Lower leg skin (tissue), 4 donors: ENCODE data around the gene PCDHGA8. TPM values are rescaled to one million over a fixed set of nuclear protein-coding genes. Genes with fewer than 3 reads are reported as not detected.
"Not testable (repeated sequence)": the region's sequence is repeated elsewhere in the genome, so short reads cannot be mapped to it uniquely, and the experiment has no call there.

Source experiments
- DNase-seq, 2 donors: peaks; one replicate each; pipeline ENCODE4 v3.0.0-alpha.2; 2019; ENCODE audit warnings: low spot score in 2 of 2
- H3K4me3 ChIP-seq: fragments of 200-600 bp; sonication (generic); 2 replicates; pipeline ENCODE4 v1.5.1; 2017; ENCODE audit warnings: mild to moderate bottlenecking, low read depth; ENCODE audit not compliant: poor library complexity, severe bottlenecking
- CTCF ChIP-seq, 3 donors: fragments of 450-650 bp; IDR thresholded peaks; one replicate each; pipeline ENCODE4 v1.5.1; 2016; ENCODE audit warnings: antibody characterized with exemption in 3 of 3, mild to moderate bottlenecking in 3 of 3, moderate library complexity in 2 of 3
- POLR2A ChIP-seq, 2 donors: fragments of 450-650 bp; IDR thresholded peaks; one replicate each; pipeline ENCODE4 v1.6.1; 2016 to 2017; ENCODE audit warnings: antibody characterized with exemption in 2 of 2, mild to moderate bottlenecking in 1 of 2, moderate library complexity in 1 of 2
- WGBS, 2 donors: methylation state at CpG; one replicate each; pipeline ENCODE4 v1.1.5; 2018; 5-methylcytosine and 5-hydroxymethylcytosine counted together
- intact Hi-C: fragments of 100-400 bp; cut with DNase I; formaldehyde crosslinking; loops from one replicate; pipeline ENCODE4 v1.15.0; 2023; ENCODE audit warnings: low total_unique reads
- total RNA-seq, 4 donors: library from RNA; depleted of rRNA; stranded (reverse); fragments of >200 nt; gene quantifications; one replicate each; pipeline ENCODE4 v1.1.0, GENCODE V29; 2016

PCDHGA8 gene
- total RNA-seq, 4 donors from 2014 or later: 0.97 to 2.2 (median 1.6) TPM

GRCh38 chr5:141388661-141389060 lies 3.8 kb upstream of the PCDHGA8 start:
- 46 to 51% methylated on average over 10 of the region's 10 CpGs for WGBS, 2 donors
- TF ChIP-seq POLR2A (IDR thresholded peaks at IDR 0.05) (no peak), CTCF (IDR thresholded peaks at IDR 0.05) (no peak)
- no peak overlapping the region for H3K4me3 ChIP-seq
- intact Hi-C loops: no loop called here
- no peak for DNase-seq

DNA sequence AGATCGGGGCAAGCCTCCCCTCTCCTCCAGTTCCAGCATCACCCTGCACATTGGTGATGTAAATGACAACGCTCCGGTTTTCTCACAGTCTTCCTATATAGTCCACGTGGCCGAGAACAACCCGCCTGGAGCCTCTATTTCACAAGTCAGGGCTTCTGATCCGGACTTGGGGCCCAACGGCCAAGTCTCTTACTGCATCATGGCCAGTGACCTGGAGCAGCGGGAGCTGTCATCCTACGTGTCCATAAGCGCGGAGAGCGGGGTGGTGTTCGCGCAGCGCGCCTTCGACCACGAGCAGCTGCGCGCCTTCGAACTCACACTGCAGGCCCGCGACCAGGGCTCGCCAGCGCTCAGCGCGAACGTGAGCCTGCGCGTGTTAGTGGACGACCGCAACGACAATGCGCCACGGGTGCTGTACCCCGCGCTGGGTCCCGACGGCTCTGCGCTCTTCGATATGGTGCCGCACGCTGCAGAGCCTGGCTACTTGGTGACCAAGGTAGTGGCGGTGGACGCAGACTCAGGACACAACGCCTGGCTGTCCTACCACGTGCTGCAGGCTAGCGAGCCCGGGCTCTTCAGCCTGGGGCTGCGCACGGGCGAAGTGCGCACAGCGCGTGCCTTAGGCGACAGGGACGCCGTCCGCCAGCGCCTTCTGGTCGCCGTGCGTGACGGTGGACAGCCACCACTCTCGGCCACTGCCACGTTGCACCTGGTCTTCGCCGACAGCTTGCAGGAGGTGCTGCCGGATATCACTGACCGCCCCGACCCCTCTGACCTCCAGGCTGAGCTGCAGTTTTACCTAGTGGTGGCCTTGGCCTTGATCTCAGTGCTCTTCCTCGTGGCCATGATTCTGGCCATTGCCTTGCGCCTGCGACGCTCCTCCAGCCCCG lies 3.0 kb upstream of the PCDHGA8 start:
- no peak overlapping the region for H3K4me3 ChIP-seq
- intact Hi-C loops: no loop called here
- 35 to 39% methylated on average over 31 to 42 of the region's 77 CpGs for WGBS, 2 donors
- TF ChIP-seq CTCF (IDR thresholded peaks at IDR 0.05) (no peak), POLR2A (IDR thresholded peaks at IDR 0.05) (no peak)
- peak in 1 of 2 donors; percentile 62 for DNase-seq

DNA sequence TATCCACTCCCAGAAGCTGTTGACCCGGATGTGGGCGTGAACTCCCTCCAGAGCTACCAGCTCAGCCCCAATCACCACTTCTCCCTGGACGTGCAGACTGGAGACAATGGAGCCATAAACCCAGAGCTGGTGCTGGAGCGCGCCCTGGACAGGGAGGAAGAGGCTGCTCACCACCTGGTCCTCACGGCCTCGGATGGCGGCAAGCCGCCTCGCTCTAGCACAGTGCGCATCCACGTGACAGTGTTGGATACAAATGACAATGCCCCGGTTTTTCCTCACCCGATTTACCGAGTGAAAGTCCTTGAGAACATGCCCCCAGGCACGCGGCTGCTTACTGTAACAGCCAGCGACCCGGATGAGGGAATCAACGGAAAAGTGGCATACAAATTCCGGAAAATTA lies 834 bp downstream of the PCDHGA8 start:
- no peak for DNase-seq
- TF ChIP-seq POLR2A (IDR thresholded peaks at IDR 0.05) (no peak), CTCF (IDR thresholded peaks at IDR 0.05) (no peak)
- 32 to 37% methylated on average over 21 of the region's 21 CpGs for WGBS, 2 donors
- no peak overlapping the region for H3K4me3 ChIP-seq
- intact Hi-C loops: no loop called here

DNA sequence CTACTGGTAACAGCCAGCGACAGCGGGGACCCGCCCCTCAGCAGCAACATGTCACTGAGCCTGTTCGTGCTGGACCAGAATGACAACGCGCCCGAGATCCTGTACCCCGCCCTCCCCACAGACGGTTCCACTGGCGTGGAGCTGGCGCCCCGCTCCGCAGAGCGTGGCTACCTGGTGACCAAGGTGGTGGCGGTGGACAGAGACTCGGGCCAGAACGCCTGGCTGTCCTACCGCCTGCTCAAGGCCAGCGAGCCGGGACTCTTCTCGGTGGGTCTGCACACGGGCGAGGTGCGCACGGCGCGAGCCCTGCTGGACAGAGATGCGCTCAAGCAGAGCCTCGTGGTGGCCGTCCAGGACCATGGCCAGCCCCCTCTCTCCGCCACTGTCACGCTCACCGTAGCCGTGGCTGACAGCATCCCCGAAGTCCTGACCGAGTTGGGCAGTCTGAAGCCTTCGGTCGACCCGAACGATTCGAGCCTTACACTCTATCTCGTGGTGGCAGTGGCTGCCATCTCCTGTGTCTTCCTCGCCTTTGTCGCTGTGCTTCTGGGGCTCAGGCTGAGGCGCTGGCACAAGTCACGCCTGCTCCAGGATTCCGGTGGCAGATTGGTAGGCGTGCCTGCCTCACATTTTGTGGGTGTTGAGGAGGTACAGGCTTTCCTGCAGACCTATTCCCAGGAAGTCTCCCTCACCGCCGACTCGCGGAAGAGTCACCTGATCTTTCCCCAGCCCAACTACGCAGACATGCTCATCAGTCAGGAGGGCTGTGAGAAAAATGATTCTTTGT lies 2.2 kb downstream of the PCDHGA8 start:
- DNase-seq, H3K4me3 ChIP-seq, intact Hi-C loops: not testable (repeated sequence)
- WGBS, 2 donors: 33 to 40% methylated on average over 29 to 38 of the region's 53 CpGs

DNA sequence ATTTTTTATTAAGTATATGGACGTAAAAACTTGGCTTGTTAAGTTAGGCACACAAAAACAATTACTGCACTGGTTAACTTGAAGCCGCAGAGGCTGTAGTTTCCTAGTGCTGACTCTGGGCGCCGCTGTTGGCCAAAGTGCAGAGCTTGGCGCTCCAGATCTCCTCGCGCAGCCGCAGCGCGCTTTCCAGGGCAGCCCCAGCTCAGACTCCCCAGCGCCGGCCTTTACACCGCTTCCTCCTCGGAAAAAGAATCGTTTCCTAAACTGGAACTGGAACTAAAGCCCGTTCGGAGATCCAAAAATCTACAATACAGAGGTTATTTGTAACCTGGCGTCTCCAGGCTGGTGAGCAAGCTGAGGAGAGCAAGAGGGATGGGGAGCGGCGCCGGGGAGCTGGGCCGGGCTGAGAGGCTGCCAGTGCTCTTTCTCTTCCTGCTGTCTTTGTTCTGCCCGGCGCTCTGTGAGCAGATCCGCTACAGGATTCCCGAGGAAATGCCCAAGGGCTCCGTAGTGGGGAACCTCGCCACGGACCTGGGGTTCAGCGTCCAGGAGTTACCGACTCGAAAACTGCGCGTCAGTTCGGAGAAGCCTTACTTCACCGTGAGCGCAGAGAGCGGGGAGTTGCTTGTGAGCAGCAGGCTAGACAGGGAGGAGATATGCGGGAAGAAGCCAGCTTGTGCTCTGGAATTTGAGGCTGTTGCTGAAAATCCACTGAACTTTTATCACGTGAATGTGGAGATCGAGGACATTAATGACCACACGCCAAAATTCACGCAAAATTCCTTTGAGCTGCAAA lies 5.5 kb downstream of the PCDHGA8 start, which contains the start of gene PCDHGB5:
Gene PCDHGB5 (plus strand): TSS at position 192 of the 796 bp plus-strand sequence. CDS start 181 bp downstream, at position 373.
- DNase-seq: peak in 1 of 2 donors; percentile 83
- intact Hi-C loops, H3K4me3 ChIP-seq: not testable (repeated sequence)

DNA sequence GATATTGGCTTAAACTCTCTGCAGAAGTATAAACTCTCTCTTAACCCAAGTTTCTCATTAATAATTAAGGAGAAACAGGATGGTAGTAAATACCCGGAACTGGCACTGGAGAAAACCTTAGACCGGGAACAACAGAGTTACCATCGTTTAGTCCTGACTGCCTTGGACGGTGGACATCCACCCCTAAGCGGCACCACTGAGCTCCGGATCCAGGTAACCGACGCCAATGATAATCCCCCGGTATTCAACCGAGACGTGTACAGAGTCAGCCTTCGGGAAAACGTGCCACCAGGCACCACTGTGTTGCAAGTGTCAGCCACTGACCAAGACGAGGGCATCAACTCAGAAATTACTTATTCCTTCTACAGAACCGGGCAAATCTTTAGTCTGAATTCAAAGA lies 6.2 kb downstream of the PCDHGA8 start:
- 29 to 30% methylated on average over 15 of the region's 15 CpGs for WGBS, 2 donors
- DNase-seq: no peak
- TF ChIP-seq POLR2A (IDR thresholded peaks at IDR 0.05) (no peak), CTCF (IDR thresholded peaks at IDR 0.05) (no peak)
- intact Hi-C loops: no loop called here
- no peak overlapping the region for H3K4me3 ChIP-seq

More for the DNA sequence above, 5.5 kb downstream of the PCDHGA8 start, which contains the start of gene PCDHGB5:
- 8 to 10% methylated on average over 22 to 27 of the region's 43 CpGs for WGBS, 2 donors
